Choroid plexus epithelial cell (primary cell): ENCODE measurements around the gene CYREN.

Experiments
- DNase-seq: peaks from one replicate; pipeline ENCODE4 v3.0.0-alpha.2; 2010; ENCODE audit warnings: low read depth
- H3K4me3 ChIP-seq: 2 replicates; pipeline ENCODE4 v1.5.1; 2011; ENCODE audit warnings: low read depth, mild to moderate bottlenecking, control low read depth, low read length, moderate library complexity
- CTCF ChIP-seq: conservative IDR thresholded peaks from 2 replicates; pipeline ENCODE4 v1.5.1; 2011; ENCODE audit warnings: low read depth, mild to moderate bottlenecking, control low read depth, inconsistent platforms, low read length, moderate library complexity

Gene CYREN

GRCh38 chr7:135158874-135159273 lies 11.6 kb downstream of the CYREN start:
- no peak for TF ChIP-seq CTCF
- no peak for DNase-seq

GRCh38 chr7:135158141-135158655 lies 12.3 kb downstream of the CYREN start:
- no peak for TF ChIP-seq CTCF
- H3K4me3 ChIP-seq: no peak overlapping the region
- DNase-seq: no peak

More at GRCh38 chr7:135158874-135159273, 11.6 kb downstream of the CYREN start:
- no peak overlapping the region for H3K4me3 ChIP-seq

GRCh38 chr7:135156290-135156689 lies 14.2 kb downstream of the CYREN start:
- DNase-seq: no peak
- no peak overlapping the region for H3K4me3 ChIP-seq
- no peak for TF ChIP-seq CTCF

GRCh38 chr7:135154734-135155133 lies 15.8 kb downstream of the CYREN start:
- no peak overlapping the region for H3K4me3 ChIP-seq
- no peak for DNase-seq
- no peak for TF ChIP-seq CTCF

GRCh38 chr7:135152442-135152841 lies 18.1 kb downstream of the CYREN start:
- no peak for DNase-seq
- no peak overlapping the region for H3K4me3 ChIP-seq
- TF ChIP-seq CTCF: no peak

- no peak for TF ChIP-seq CTCF
- no peak overlapping the region for H3K4me3 ChIP-seq
- DNase-seq: no peak
Observed at GRCh38 chr7:135151533-135151932, 19.0 kb downstream of the CYREN start.

GRCh38 chr7:135151132-135151531 lies 19.4 kb downstream of the CYREN start:
- no peak for DNase-seq
- H3K4me3 ChIP-seq: no peak overlapping the region
- TF ChIP-seq CTCF: no peak
